Sigmoid colon (tissue), 4 donors: ENCODE data around the gene ERCC3.
A peak's percentile ranks its signal among the peaks of the same experiment; 100 is the strongest.

Source experiments
- CTCF ChIP-seq, 4 experiments: fragments of 450-650 bp in 3 of 4; fragments of 200-600 bp in 1 of 4; IDR thresholded peaks; one replicate each; pipeline ENCODE4 v1.5.1; 2016 to 2019; ENCODE audit warnings: antibody characterized with exemption in 4 of 4, mild to moderate bottlenecking in 3 of 4, moderate library complexity in 2 of 4
- EP300 ChIP-seq, 4 donors: sonication (generic); formaldehyde crosslinking; IDR thresholded peaks; one replicate each; pipeline ENCODE4 v1.6.1; 2017; ENCODE audit warnings: antibody characterized with exemption in 4 of 4
- POLR2A ChIP-seq, 2 donors: fragments of 450-650 bp; IDR thresholded peaks; one replicate each; pipeline ENCODE4 v1.6.1; 2016; ENCODE audit warnings: antibody characterized with exemption in 2 of 2, mild to moderate bottlenecking in 2 of 2, moderate library complexity in 2 of 2
- POLR2AphosphoS5 ChIP-seq, 4 donors: sonication (generic); formaldehyde crosslinking; IDR thresholded peaks; one replicate each; pipeline ENCODE4 v1.6.1; 2017; ENCODE audit warnings: antibody characterized with exemption in 4 of 4

DNA sequence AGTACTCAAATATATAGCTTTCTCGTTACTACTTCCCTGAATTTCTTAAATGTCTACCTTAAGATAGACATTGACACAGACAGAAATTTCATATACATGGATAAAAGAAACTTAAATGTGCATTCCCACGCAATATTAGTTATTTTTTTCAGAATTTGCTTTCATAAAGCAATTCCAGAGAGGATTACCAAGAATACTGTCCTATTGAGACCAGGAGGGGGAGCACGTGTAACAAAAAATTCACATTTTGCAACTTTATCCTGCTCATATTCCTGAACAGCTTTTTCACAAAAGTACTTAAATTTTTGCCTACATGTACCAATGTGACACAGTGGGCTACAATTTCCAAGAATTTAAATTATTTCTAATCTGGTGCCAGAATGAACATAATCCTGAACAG, 30.7 kb upstream of the ERCC3 start:
- TF ChIP-seq CTCF (IDR thresholded peaks at IDR 0.05): peak in 3 of 4 experiments; percentile 49 to 59 (median 51)
- TF ChIP-seq POLR2A (IDR thresholded peaks at IDR 0.05): no peak
- TF ChIP-seq EP300 (IDR thresholded peaks at IDR 0.05): no peak
- TF ChIP-seq POLR2AphosphoS5 (IDR thresholded peaks at IDR 0.05): no peak
